Liver (tissue), 9 donors: ENCODE data around the gene VRK2. TPM values are rescaled to one million over a fixed set of nuclear protein-coding genes. Genes with fewer than 3 reads are reported as not detected.

Experiments
- DNase-seq: peaks from one replicate; pipeline ENCODE4 v3.0.0-alpha.2; 2017; ENCODE audit warnings: low spot score
- H3K27ac ChIP-seq, 2 donors: one replicate each; pipeline ENCODE4 v1.7.0; 2013; ENCODE audit warnings: inconsistent platforms in 2 of 2, low read length in 2 of 2, control low read depth in 1 of 2, low read depth in 1 of 2, mild to moderate bottlenecking in 1 of 2
- H3K27me3 ChIP-seq, 4 donors: one replicate each; pipeline versions ENCODE4 v1.6.1 to v1.7.0; 2013; ENCODE audit warnings: low read length in 3 of 4, inconsistent platforms in 1 of 4, mild to moderate bottlenecking in 1 of 4, moderate library complexity in 1 of 4; ENCODE audit not compliant: control insufficient read depth in 4 of 4, insufficient read depth in 4 of 4
- H3K36me3 ChIP-seq, 4 donors: one replicate each; pipeline versions ENCODE4 v1.6.1 to v1.7.0; 2013; ENCODE audit warnings: low read length in 3 of 4, mild to moderate bottlenecking in 3 of 4, low read depth in 1 of 4, moderate library complexity in 1 of 4; ENCODE audit not compliant: control insufficient read depth in 4 of 4, insufficient read depth in 3 of 4
- H3K4me1 ChIP-seq, 4 donors: one replicate each; pipeline versions ENCODE4 v1.6.1 to v1.7.0; 2013; ENCODE audit warnings: low read length in 3 of 4, mild to moderate bottlenecking in 3 of 4, moderate library complexity in 1 of 4; ENCODE audit not compliant: control insufficient read depth in 4 of 4, insufficient read depth in 4 of 4
- H3K4me3 ChIP-seq, 3 donors: one replicate each; pipeline versions ENCODE4 v1.6.1 to v1.7.0; 2013; ENCODE audit warnings: low read length in 3 of 3, control low read depth in 1 of 3, low read depth in 1 of 3, mild to moderate bottlenecking in 1 of 3
- H3K9ac ChIP-seq, 2 donors: one replicate each; pipeline ENCODE4 v1.7.0; 2013; ENCODE audit warnings: low read length in 2 of 2, mild to moderate bottlenecking in 2 of 2, moderate library complexity in 2 of 2, control low read depth in 1 of 2, low read depth in 1 of 2
- H3K9me3 ChIP-seq, 4 donors: one replicate each; pipeline versions ENCODE4 v1.6.1 to v1.7.0; 2013; ENCODE audit warnings: low read length in 3 of 4; ENCODE audit not compliant: control insufficient read depth in 4 of 4
- EGR1 ChIP-seq, 2 donors: IDR thresholded peaks; 2 replicates each; pipeline ENCODE4 v1.6.1; 2016 to 2018; ENCODE audit warnings: antibody characterized with exemption in 2 of 2, low read depth in 2 of 2
- FOXA1 ChIP-seq: IDR thresholded peaks from 2 replicates; pipeline ENCODE4 v1.6.1; 2016; ENCODE audit warnings: antibody characterized with exemption
- FOXA2 ChIP-seq: IDR thresholded peaks from 2 replicates; pipeline ENCODE4 v1.6.1; 2016; ENCODE audit warnings: antibody characterized with exemption
- GABPA ChIP-seq, 2 donors: IDR thresholded peaks in 1 of 2; conservative IDR thresholded peaks in 1 of 2; 2 replicates each; pipeline ENCODE4 v1.6.1; 2016; ENCODE audit warnings: antibody characterized with exemption in 2 of 2, mild to moderate bottlenecking in 1 of 2, moderate library complexity in 1 of 2
- HNF4A ChIP-seq, 2 donors: conservative IDR thresholded peaks; 2 replicates each; pipeline ENCODE4 v1.6.1; 2016; ENCODE audit warnings: antibody characterized with exemption in 2 of 2, mild to moderate bottlenecking in 2 of 2
- HNF4G ChIP-seq: IDR thresholded peaks from 2 replicates; pipeline ENCODE4 v1.6.1; 2016; ENCODE audit warnings: antibody characterized with exemption
- JUND ChIP-seq, 2 donors: IDR thresholded peaks; 2 replicates each; pipeline ENCODE4 v1.6.1; 2016; ENCODE audit warnings: antibody characterized with exemption in 2 of 2
- NR2F2 ChIP-seq: IDR thresholded peaks from 2 replicates; pipeline ENCODE4 v1.6.1; 2016; ENCODE audit warnings: antibody characterized with exemption
- RAD21 ChIP-seq, 2 donors: IDR thresholded peaks; 2 replicates each; pipeline ENCODE4 v1.6.1; 2016; ENCODE audit warnings: antibody characterized with exemption in 2 of 2, mild to moderate bottlenecking in 2 of 2
- RXRA ChIP-seq, 2 donors: IDR thresholded peaks; 2 replicates each; pipeline ENCODE4 v1.6.1; 2017 to 2018; ENCODE audit warnings: antibody characterized with exemption in 2 of 2, mild to moderate bottlenecking in 1 of 2
- TAF1 ChIP-seq: conservative IDR thresholded peaks from 2 replicates; pipeline ENCODE4 v1.6.1; 2016; ENCODE audit warnings: antibody characterized with exemption, mild to moderate bottlenecking
- YY1 ChIP-seq: IDR thresholded peaks from 2 replicates; pipeline ENCODE4 v1.6.1; 2016; ENCODE audit warnings: antibody characterized with exemption, mild to moderate bottlenecking
- WGBS: extraction: QIAGEN DNeasy Blood & Tissue Kit; methylation state at CpG from one replicate; pipeline ENCODE4 v1.1.7; 2013; 5-methylcytosine and 5-hydroxymethylcytosine counted together
- polyA plus RNA-seq, 2 donors: library from polyadenylated mRNA; stranded (reverse) in 1 of 2; unstranded in 1 of 2; fragments of 200-250 nt in 1 of 2; fragments of >200 nt in 1 of 2; fragmentation: Nextera tagmentation in 1 of 2; extraction: Ambion mirVana in 1 of 2; gene quantifications; one replicate each; pipeline versions ENCODE4 v1.2.1 to v1.2.3, GENCODE V29; 2013 to 2015
- total RNA-seq, 2 donors: library from RNA; depleted of rRNA; stranded (reverse); fragments of >200 nt; gene quantifications; one replicate each; pipeline ENCODE4 v1.2.3, GENCODE V29; 2014
- TF ChIP-seq, protein P1 (sequence below): IDR thresholded peaks from 2 replicates; pipeline ENCODE4 v1.6.1; 2016; ENCODE audit warnings: antibody characterized with exemption
- TF ChIP-seq, protein P2 (sequence below): IDR thresholded peaks from 2 replicates; pipeline ENCODE4 v1.6.1; 2016; ENCODE audit warnings: antibody characterized with exemption
- TF ChIP-seq, protein P3 (sequence below): IDR thresholded peaks from 2 replicates; pipeline ENCODE4 v1.6.1; 2016; ENCODE audit warnings: antibody characterized with exemption
- TF ChIP-seq, protein P4 (sequence below): fragments of 150-350 bp; IDR thresholded peaks from 2 replicates; pipeline ENCODE4 v1.5.1; 2017; ENCODE audit warnings: improper control_type of control experiment, low read depth, low read length; ENCODE audit not compliant: missing input control
- TF ChIP-seq, protein P5 (sequence below): IDR thresholded peaks from 2 replicates; pipeline ENCODE4 v1.6.1; 2016; ENCODE audit warnings: antibody characterized with exemption, mild to moderate bottlenecking
- donor health status: healthy.
- donor health status: healthy.
- donor health status: healthy.
- donor health status: healthy.
- donor health status: healthy.

VRK2 gene
- total and polyA plus RNA-seq, 4 donors: 5.4 to 17.3 (median 8.5) TPM

DNA sequence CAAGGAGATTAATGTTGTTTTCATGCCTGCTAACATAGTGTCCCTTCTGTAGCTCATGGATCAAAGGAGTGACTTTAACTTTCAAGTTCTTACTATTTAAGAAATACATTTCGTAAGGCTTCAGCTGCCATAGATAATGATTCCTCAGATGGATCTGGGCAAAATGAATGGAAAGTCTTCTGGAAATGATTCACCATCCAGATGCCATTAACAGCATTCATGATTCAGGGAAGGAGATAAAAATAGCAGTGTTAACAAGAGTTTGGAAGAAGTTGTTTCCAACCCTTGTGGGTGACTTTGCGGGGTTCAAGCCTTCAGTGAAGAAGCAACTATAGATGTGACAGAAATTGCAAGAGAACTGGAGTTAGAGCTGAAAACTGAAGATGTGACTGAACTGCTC is 17.0 kb downstream of the VRK2 start (continued):
- TF ChIP-seq, protein P1, sequence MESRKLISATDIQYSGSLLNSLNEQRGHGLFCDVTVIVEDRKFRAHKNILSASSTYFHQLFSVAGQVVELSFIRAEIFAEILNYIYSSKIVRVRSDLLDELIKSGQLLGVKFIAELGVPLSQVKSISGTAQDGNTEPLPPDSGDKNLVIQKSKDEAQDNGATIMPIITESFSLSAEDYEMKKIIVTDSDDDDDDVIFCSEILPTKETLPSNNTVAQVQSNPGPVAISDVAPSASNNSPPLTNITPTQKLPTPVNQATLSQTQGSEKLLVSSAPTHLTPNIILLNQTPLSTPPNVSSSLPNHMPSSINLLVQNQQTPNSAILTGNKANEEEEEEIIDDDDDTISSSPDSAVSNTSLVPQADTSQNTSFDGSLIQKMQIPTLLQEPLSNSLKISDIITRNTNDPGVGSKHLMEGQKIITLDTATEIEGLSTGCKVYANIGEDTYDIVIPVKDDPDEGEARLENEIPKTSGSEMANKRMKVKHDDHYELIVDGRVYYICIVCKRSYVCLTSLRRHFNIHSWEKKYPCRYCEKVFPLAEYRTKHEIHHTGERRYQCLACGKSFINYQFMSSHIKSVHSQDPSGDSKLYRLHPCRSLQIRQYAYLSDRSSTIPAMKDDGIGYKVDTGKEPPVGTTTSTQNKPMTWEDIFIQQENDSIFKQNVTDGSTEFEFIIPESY: no peak
- TF ChIP-seq TAF1: no peak

DNA sequence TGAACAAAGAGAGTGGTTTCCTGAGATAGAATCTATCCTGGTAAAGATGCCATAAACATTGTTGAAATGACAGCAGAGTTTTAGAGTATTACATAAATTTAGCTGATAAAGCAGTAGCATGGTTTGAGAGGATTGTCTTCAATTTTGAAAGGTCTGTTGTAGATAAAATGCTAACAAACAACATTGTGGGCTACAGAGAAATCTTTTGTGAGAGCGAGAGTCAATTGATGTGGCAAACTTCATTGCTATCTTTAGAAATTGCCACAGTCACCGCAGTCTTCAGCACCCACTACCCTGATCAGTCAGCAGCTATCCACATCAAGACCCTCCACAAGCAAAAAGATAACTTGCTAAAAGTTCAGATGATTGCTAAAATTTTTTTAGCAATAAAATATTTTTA is 17.5 kb downstream of the VRK2 start:
- H3K36me3 ChIP-seq: peaks cover 0 to 11% (median 7%) of the 10 kb centered on the region in 4 donors
- TF ChIP-seq HNF4A (conservative IDR thresholded peaks at IDR 0.05) (no peak), HNF4G (no peak), TAF1 (no peak), JUND (IDR thresholded peaks at IDR 0.05) (no peak), YY1 (no peak), RXRA (IDR thresholded peaks at IDR 0.05) (no peak), NR2F2 (no peak), FOXA2 (no peak), EGR1 (IDR thresholded peaks at IDR 0.05; ENCODE audit: low read depth in 2 of 2) (no peak), FOXA1 (no peak)
- TF ChIP-seq, protein P2, sequence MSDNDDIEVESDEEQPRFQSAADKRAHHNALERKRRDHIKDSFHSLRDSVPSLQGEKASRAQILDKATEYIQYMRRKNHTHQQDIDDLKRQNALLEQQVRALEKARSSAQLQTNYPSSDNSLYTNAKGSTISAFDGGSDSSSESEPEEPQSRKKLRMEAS: no peak
- TF ChIP-seq, protein P1: no peak
- TF ChIP-seq, protein P3, sequence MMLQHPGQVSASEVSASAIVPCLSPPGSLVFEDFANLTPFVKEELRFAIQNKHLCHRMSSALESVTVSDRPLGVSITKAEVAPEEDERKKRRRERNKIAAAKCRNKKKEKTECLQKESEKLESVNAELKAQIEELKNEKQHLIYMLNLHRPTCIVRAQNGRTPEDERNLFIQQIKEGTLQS: no peak
- no peak for DNase-seq
- no peak overlapping the region for H3K9ac ChIP-seq
- H3K4me1 ChIP-seq: no peaks in the 10 kb centered on the region
- H3K9me3 ChIP-seq: no peaks in the 10 kb centered on the region
- no peaks in the 10 kb centered on the region for H3K27me3 ChIP-seq
- H3K4me3 ChIP-seq: no peak overlapping the region
- 93% methylated on average over 2 of the region's 2 CpGs for WGBS
- no peak overlapping the region for H3K27ac ChIP-seq

DNA sequence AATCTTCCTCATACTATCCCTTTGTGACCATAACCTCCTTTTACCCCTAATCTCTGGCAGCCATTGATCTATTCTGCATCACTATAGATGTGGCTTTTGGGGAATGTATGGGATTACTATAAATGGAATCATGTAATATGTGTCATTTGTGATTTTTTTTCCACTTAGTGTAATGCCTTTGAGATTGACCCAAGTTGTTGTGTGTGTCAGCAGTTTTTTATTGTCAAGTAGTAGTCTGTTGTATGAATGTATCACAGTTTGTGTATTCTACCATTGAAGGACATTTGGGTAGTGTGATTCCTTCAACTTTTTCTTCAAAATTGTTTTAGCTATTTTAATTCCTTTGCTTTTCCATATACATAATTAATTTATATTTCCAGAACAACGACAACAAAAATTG is 18.6 kb downstream of the VRK2 start:
- TF ChIP-seq GABPA (IDR thresholded peaks at IDR 0.05 in 1 of 2, conservative IDR thresholded peaks at IDR 0.05 in 1 of 2) (no peak), EGR1 (IDR thresholded peaks at IDR 0.05; ENCODE audit: low read depth in 2 of 2) (no peak), RAD21 (IDR thresholded peaks at IDR 0.05) (no peak), RXRA (IDR thresholded peaks at IDR 0.05) (no peak), YY1 (no peak)
- TF ChIP-seq, protein P2: no peak
- TF ChIP-seq, protein P1: no peak
- TF ChIP-seq, protein P4, sequence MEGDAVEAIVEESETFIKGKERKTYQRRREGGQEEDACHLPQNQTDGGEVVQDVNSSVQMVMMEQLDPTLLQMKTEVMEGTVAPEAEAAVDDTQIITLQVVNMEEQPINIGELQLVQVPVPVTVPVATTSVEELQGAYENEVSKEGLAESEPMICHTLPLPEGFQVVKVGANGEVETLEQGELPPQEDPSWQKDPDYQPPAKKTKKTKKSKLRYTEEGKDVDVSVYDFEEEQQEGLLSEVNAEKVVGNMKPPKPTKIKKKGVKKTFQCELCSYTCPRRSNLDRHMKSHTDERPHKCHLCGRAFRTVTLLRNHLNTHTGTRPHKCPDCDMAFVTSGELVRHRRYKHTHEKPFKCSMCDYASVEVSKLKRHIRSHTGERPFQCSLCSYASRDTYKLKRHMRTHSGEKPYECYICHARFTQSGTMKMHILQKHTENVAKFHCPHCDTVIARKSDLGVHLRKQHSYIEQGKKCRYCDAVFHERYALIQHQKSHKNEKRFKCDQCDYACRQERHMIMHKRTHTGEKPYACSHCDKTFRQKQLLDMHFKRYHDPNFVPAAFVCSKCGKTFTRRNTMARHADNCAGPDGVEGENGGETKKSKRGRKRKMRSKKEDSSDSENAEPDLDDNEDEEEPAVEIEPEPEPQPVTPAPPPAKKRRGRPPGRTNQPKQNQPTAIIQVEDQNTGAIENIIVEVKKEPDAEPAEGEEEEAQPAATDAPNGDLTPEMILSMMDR: no peak
- TF ChIP-seq, protein P5, sequence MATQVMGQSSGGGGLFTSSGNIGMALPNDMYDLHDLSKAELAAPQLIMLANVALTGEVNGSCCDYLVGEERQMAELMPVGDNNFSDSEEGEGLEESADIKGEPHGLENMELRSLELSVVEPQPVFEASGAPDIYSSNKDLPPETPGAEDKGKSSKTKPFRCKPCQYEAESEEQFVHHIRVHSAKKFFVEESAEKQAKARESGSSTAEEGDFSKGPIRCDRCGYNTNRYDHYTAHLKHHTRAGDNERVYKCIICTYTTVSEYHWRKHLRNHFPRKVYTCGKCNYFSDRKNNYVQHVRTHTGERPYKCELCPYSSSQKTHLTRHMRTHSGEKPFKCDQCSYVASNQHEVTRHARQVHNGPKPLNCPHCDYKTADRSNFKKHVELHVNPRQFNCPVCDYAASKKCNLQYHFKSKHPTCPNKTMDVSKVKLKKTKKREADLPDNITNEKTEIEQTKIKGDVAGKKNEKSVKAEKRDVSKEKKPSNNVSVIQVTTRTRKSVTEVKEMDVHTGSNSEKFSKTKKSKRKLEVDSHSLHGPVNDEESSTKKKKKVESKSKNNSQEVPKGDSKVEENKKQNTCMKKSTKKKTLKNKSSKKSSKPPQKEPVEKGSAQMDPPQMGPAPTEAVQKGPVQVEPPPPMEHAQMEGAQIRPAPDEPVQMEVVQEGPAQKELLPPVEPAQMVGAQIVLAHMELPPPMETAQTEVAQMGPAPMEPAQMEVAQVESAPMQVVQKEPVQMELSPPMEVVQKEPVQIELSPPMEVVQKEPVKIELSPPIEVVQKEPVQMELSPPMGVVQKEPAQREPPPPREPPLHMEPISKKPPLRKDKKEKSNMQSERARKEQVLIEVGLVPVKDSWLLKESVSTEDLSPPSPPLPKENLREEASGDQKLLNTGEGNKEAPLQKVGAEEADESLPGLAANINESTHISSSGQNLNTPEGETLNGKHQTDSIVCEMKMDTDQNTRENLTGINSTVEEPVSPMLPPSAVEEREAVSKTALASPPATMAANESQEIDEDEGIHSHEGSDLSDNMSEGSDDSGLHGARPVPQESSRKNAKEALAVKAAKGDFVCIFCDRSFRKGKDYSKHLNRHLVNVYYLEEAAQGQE: no peak
- H3K36me3 ChIP-seq: peaks cover 0 to 11% (median 6%) of the 10 kb centered on the region in 4 donors
- H3K4me1 ChIP-seq: no peaks in the 10 kb centered on the region
- no peak overlapping the region for H3K27ac ChIP-seq
- H3K27me3 ChIP-seq: no peaks in the 10 kb centered on the region
- no peak overlapping the region for H3K4me3 ChIP-seq
- no peak for DNase-seq
- no peak overlapping the region for H3K9ac ChIP-seq
- no peaks in the 10 kb centered on the region for H3K9me3 ChIP-seq
- WGBS: 99% methylated on average over 1 of the region's 1 CpG
